AG09309 (cell line): ENCODE measurements around the gene OR10H4.
"Not testable (repeated sequence)": the region's sequence is repeated elsewhere in the genome, so short reads cannot be mapped to it uniquely, and the experiment has no call there.

ENCODE experiments used
- DNase-seq: peaks from one replicate; pipeline ENCODE4 v3.0.0-alpha.2; 2010; ENCODE audit warnings: low read depth
- H3K4me3 ChIP-seq: 2 replicates; pipeline ENCODE4 v1.5.1; 2011; ENCODE audit warnings: mild to moderate bottlenecking, low read depth, low read length, moderate library complexity; ENCODE audit not compliant: control insufficient read depth
- CTCF ChIP-seq: IDR thresholded peaks from 2 replicates; pipeline ENCODE4 v1.5.1; 2011; ENCODE audit warnings: mild to moderate bottlenecking, low read depth, low read length, inconsistent platforms; ENCODE audit not compliant: insufficient read depth, control insufficient read depth; ENCODE audit errors: missing control alignments

Gene OR10H4

DNA sequence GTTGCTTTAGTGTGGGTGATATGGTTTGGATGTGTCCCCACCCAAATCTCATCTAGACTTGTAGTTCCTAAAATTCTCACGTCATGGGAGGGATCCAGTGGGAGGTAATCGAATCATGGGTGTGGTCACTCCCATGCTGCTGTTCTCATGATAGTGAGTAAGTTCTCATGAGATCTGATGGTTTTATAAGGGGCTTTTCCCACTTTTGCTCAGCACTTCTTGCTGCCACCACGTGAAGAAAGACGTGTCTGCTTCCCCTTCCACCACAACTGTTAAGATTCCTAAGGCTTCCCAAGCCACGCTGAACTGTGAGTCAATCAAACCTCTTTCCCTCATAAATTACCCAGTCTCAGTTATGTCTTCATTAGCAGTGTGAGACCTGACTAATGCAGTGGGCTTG, 26.0 kb downstream of the OR10H4 start:
- no peak for TF ChIP-seq CTCF
- H3K4me3 ChIP-seq, result no peak overlapping the region

GRCh38 chr19:15976836-15977689, 28.3 kb downstream of the OR10H4 start:
- DNase-seq, result no peak
- no peak overlapping the region for H3K4me3 ChIP-seq
- TF ChIP-seq CTCF, result no peak

More for the DNA sequence above, 26.0 kb downstream of the OR10H4 start:
- no peak for DNase-seq

GRCh38 chr19:15977690-15978089, 28.9 kb downstream of the OR10H4 start:
- H3K4me3 ChIP-seq, result no peak overlapping the region
- no peak for TF ChIP-seq CTCF
- no peak for DNase-seq

DNA sequence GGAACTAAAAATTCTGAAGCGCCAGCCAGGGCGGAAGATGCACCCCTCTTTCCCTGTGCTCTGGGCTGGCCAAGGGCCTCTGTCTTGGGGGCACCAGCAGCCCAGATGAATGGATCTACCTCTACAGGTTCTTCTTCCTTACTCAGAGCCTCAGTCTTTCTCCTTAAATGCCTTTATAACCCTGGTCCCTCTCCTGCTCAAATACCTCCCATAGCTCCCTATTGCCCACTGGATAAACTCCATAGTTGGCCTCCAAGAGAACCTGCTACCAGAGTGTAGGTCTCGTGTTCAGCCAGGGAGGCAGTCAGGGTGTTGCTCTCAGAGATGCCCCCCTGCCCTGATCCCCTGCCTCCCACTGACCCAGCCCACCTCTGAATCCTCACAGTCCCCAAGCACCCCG, 30.5 kb downstream of the OR10H4 start:
- no peak for TF ChIP-seq CTCF

DNA sequence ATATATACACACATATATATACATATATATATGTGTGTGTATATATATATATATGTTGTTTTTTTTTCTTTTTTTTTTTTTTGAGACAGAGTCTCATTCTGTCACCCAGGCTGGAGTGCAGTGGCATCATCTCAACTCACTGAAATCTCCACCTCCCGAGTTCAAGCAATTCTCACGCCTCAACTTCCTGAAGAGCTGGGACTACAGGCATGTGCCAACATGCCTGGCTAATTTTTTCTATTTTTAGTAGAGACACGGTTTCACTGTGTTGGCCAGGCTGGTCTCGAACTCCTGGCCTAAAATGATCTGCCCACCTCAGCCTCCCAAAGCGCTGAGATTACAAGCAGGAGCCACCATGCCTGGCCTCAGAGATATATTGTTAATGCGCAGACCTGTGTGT, 37.0 kb downstream of the OR10H4 start:
- not testable (repeated sequence) for H3K4me3 ChIP-seq, DNase-seq

More for the DNA sequence above, 30.5 kb downstream of the OR10H4 start:
- no peak overlapping the region for H3K4me3 ChIP-seq
- DNase-seq, result no peak

GRCh38 chr19:15986701-15987100, 37.9 kb downstream of the OR10H4 start:
- no peak for TF ChIP-seq CTCF
- no peak for DNase-seq

DNA sequence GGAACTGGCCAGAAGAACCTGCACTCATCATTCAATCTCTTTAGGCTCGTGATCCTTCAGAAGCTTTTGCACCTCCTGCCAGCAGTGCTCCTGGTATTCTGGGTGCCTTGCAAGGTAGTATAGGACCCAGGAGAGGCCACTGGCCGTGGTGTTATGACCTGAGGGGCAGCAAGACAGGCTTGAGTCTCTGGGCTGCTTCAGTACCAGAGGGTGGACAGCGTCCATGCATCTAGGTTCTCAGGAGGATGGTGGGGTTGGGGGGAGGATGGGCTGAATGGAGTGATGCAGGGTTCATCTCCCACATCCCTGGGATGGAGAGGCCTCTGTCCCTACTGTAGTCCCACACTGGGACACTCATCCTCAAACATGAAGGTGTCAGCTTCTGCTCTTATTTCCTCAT, 41.1 kb downstream of the OR10H4 start:
- DNase-seq, result no peak
- H3K4me3 ChIP-seq, result no peak overlapping the region
- no peak for TF ChIP-seq CTCF

More at GRCh38 chr19:15986701-15987100, 37.9 kb downstream of the OR10H4 start:
- no peak overlapping the region for H3K4me3 ChIP-seq
